Osteocyte (in vitro differentiated cells): ENCODE results near the gene FGGY. TPM values are rescaled to one million over a fixed set of nuclear protein-coding genes. Genes with fewer than 3 reads are reported as not detected.

Experiments
- DNase-seq: peaks from one replicate; pipeline ENCODE4 v3.0.0; 2021; ENCODE audit warnings: mixed read lengths; ENCODE audit not compliant: unreplicated experiment; ENCODE audit errors: extremely low spot score
- H3K27ac Mint-ChIP-seq: one replicate; pipeline ENCODE4 v1.8.0; 2021; ENCODE audit warnings: mild to moderate bottlenecking, mixed read lengths; ENCODE audit not compliant: unreplicated experiment
- H3K27me3 Mint-ChIP-seq: one replicate; pipeline ENCODE4 v1.8.0; 2021; ENCODE audit warnings: mixed read lengths; ENCODE audit not compliant: unreplicated experiment
- H3K36me3 Mint-ChIP-seq: one replicate; pipeline ENCODE4 v1.8.0; 2021; ENCODE audit warnings: mixed read lengths; ENCODE audit not compliant: unreplicated experiment
- H3K4me1 Mint-ChIP-seq: one replicate; pipeline ENCODE4 v1.8.0; 2021; ENCODE audit warnings: mixed read lengths; ENCODE audit not compliant: unreplicated experiment
- H3K4me3 Mint-ChIP-seq: one replicate; pipeline ENCODE4 v1.8.0; 2021; ENCODE audit warnings: mild to moderate bottlenecking, moderate library complexity, mixed read lengths; ENCODE audit not compliant: unreplicated experiment
- H3K9me3 Mint-ChIP-seq: one replicate; pipeline ENCODE4 v1.8.0; 2021; ENCODE audit warnings: mixed read lengths; ENCODE audit not compliant: unreplicated experiment
- total RNA-seq: library from RNA; stranded (reverse); gene quantifications from 2 replicates; pipeline ENCODE4 v1.2.1, GENCODE V29; 2021
- TF ChIP-seq, protein P1 (sequence below): fragments of 200-600 bp; sonication (generic); IDR thresholded peaks from 2 replicates; pipeline ENCODE4 v1.5.0; 2021; ENCODE audit warnings: antibody characterized with exemption, mild to moderate bottlenecking, moderate library complexity

The FGGY gene
- total RNA-seq, 1 donor from 2014 or later, result 9.1 TPM

DNA sequence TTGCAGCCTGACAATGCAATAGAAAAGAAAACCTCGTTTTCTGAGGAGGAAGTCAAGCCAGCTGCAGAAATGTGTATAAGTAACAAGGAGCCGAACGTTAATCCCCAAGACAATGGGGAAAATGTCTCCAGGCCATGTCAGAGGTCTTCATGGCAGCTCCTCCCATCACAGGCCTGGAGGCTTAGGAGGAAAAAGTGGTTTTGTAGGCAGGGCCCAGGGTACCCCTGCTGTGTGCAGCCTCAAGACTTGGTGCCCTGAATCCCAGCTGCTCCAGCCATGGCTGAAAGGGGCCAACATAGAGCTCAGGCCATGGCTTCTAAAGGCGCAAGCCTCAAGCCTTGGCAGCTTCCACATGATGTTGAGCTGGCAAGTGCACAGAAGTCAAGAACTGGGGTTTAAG is 439.9 kb downstream of the FGGY start:
- H3K4me3 Mint-ChIP-seq, result no peak overlapping the region
- peaks cover 7% of the 10 kb centered on the region for H3K36me3 Mint-ChIP-seq
- DNase-seq, result no peak
- H3K27ac Mint-ChIP-seq, result no peak overlapping the region
- TF ChIP-seq, protein P1, sequence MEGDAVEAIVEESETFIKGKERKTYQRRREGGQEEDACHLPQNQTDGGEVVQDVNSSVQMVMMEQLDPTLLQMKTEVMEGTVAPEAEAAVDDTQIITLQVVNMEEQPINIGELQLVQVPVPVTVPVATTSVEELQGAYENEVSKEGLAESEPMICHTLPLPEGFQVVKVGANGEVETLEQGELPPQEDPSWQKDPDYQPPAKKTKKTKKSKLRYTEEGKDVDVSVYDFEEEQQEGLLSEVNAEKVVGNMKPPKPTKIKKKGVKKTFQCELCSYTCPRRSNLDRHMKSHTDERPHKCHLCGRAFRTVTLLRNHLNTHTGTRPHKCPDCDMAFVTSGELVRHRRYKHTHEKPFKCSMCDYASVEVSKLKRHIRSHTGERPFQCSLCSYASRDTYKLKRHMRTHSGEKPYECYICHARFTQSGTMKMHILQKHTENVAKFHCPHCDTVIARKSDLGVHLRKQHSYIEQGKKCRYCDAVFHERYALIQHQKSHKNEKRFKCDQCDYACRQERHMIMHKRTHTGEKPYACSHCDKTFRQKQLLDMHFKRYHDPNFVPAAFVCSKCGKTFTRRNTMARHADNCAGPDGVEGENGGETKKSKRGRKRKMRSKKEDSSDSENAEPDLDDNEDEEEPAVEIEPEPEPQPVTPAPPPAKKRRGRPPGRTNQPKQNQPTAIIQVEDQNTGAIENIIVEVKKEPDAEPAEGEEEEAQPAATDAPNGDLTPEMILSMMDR, result no peak
- H3K4me1 Mint-ChIP-seq, result peaks cover 57% of the 10 kb centered on the region
- no peaks in the 10 kb centered on the region for H3K27me3 Mint-ChIP-seq
- H3K9me3 Mint-ChIP-seq, result peaks cover 8% of the 10 kb centered on the region

DNA sequence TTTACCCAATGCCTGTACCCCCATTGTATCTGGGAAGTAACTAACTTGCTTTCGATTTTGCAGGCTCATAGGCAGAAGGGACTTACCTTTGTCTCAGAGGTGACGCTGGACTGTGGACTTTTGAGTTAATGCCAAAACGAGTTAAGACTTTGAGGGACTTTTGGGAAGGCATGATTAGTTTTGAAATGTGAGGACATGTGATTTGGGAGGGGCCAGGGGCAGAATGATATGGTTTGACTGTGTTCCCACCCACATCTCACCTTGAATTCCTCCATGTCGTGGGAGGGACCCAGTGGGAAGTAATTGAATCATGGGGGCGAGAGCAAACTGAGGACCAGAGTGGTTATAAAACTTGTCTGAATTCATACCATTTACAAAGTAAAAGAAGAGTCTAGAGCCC is 440.7 kb downstream of the FGGY start:
- peaks cover 53% of the 10 kb centered on the region for H3K4me1 Mint-ChIP-seq
- DNase-seq, result no peak
- H3K4me3 Mint-ChIP-seq, result no peak overlapping the region
- TF ChIP-seq, protein P1, result no peak
- H3K9me3 Mint-ChIP-seq, result peaks cover 8% of the 10 kb centered on the region
- H3K27me3 Mint-ChIP-seq, result no peaks in the 10 kb centered on the region
- H3K27ac Mint-ChIP-seq, result peak overlapping the region; percentile 88
- H3K36me3 Mint-ChIP-seq, result peaks cover 9% of the 10 kb centered on the region

DNA sequence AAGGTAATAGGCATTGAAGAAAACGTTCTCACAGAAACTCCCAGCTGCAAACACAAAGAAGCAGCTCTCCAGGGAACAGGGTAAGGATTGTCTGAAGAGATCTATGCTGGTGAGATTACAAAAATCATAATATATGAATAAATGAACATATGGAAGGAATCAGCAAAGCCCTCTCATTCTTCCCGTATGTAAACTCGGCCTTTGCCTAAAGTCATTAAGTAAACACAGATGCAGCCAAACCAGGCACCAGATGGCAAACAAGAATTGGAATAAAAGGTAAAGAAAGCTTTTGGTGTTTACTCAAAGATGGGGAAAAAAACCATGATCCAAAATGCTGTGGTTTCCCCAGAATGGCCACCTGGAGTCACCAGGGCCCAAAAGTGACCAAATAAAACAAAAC is 441.3 kb downstream of the FGGY start:
- TF ChIP-seq, protein P1, result no peak
- Mint-ChIP-seq H3K36me3 (peaks cover 9% of the 10 kb centered on the region), H3K27me3 (no peaks in the 10 kb centered on the region), H3K4me3 (no peak overlapping the region), H3K9me3 (peaks cover 8% of the 10 kb centered on the region), H3K27ac (peak overlapping the region; percentile 88), H3K4me1 (peaks cover 50% of the 10 kb centered on the region)
- no peak for DNase-seq

DNA sequence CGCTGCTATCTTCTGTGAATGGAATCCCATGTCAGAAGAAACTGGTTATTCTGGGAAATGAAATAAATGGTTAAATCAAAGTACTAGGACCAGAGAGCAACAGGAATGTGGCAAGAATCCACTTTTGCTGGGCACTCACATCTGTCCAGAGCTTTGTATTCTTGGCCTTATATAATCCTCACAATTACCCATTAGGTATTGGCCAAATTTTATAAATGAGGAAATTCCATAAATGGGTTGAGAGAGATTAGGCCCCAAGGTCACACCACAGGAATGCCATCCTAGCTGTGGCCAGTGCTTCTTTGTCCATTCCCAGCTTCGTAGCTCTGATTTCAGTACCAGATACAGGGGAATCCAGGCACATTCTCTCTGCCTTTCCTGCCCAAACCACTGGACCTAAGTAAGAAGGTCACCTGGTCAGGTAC is 441.7 kb downstream of the FGGY start:
- Mint-ChIP-seq H3K9me3 (peaks cover 8% of the 10 kb centered on the region), H3K4me1 (peaks cover 50% of the 10 kb centered on the region), H3K27me3 (no peaks in the 10 kb centered on the region), H3K4me3 (no peak overlapping the region), H3K36me3 (peaks cover 9% of the 10 kb centered on the region), H3K27ac (peak overlapping the region; percentile 88)
- TF ChIP-seq, protein P1, result no peak
- DNase-seq, result no peak

DNA sequence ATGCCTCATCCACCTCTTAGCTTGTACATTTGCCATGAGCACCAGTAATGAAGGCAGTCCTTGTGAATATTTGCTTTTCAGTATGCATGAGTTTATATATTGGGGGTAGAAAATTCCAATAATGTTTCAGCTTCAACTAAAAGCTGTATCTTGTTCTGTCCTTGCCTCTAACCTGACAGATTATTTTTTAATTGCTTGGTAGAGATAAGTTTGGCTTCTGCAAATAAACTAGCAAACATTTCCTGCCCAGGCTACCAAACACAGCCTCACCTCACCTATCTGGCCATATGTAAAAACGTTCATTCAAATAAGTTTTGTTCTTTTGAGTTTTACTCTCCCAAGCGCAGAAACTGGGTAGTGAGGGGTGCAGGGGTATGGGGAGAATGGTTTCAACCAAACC is 442.2 kb downstream of the FGGY start:
- peaks cover 8% of the 10 kb centered on the region for H3K9me3 Mint-ChIP-seq
- H3K27me3 Mint-ChIP-seq, result no peaks in the 10 kb centered on the region
- DNase-seq, result no peak
- peaks cover 9% of the 10 kb centered on the region for H3K36me3 Mint-ChIP-seq
- H3K4me3 Mint-ChIP-seq, result no peak overlapping the region
- peak overlapping the region; percentile 88 for H3K27ac Mint-ChIP-seq
- TF ChIP-seq, protein P1, result no peak
- peaks cover 49% of the 10 kb centered on the region for H3K4me1 Mint-ChIP-seq
